Measurements from ENCODE around the gene SARDH.

Gene SARDH

DNA sequence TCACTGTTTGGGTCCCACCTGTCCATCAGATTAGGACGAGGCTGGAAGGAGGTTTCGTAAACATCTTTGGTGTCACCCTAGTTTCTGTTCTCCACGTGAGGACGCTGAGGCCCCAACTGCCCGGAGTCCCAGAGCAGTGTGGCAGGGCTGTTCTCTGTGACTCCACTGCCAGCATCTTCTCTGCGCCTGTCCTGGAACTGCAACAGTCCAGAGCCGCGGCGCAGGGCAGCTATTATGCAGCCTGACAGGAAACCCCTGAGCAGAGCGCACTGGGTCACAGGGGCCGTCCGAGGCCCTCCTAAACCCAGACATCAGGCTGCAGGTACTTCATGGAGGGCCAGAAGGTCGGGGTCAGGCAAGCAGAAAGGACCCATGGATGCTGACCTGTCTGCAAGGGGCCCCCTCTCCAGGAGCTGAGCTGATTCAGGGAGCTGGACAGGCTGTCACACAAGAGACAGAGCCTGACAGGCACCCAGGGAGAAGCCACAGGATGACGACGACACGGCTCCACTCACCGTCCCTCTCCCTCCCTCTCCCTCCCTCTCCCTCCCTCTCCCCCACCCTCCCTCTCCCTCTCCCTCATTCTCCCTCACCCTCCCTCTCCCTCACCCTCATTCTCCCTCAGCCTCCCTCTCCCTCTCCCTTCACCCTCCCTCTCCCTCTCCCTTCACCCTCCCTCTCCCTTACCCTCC, 70.2 kb downstream of the SARDH start:
- H3K4me3 ChIP-seq (replicated peaks in 1 of 2; ENCODE audit: low read depth in 2 of 2, low read length in 2 of 2): no peak overlapping the region
- TF ChIP-seq, protein P1, sequence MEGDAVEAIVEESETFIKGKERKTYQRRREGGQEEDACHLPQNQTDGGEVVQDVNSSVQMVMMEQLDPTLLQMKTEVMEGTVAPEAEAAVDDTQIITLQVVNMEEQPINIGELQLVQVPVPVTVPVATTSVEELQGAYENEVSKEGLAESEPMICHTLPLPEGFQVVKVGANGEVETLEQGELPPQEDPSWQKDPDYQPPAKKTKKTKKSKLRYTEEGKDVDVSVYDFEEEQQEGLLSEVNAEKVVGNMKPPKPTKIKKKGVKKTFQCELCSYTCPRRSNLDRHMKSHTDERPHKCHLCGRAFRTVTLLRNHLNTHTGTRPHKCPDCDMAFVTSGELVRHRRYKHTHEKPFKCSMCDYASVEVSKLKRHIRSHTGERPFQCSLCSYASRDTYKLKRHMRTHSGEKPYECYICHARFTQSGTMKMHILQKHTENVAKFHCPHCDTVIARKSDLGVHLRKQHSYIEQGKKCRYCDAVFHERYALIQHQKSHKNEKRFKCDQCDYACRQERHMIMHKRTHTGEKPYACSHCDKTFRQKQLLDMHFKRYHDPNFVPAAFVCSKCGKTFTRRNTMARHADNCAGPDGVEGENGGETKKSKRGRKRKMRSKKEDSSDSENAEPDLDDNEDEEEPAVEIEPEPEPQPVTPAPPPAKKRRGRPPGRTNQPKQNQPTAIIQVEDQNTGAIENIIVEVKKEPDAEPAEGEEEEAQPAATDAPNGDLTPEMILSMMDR (IDR thresholded peaks at IDR 0.05; ENCODE audit: low read depth, low read length): no peak
- no peak for DNase-seq (ENCODE audit: low read depth in 2 of 2)

DNA sequence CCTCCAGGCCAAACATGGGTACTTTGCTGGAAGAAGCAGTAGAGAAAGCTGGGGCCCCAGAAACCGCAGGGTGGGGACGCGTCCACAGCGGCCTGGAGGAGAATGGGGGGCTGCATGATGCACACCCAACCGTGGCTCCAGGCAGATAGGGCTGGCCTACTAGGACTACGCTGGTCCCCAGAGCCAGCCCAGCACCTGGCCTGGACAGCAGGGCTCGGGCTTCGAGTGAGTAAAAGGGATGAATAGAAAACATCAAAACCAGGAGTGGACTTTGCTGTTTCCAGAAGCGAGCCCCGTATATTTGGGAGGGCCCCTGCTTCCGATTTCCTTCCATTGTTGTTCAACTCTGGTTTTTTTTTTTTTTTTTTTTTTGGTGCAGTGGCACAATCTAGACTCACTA, 71.3 kb downstream of the SARDH start:
- H3K4me3 ChIP-seq (replicated peaks in 1 of 2; ENCODE audit: low read depth in 2 of 2, low read length in 2 of 2): no peak overlapping the region
- DNase-seq (ENCODE audit: low read depth in 2 of 2): no peak
- TF ChIP-seq, protein P1 (IDR thresholded peaks at IDR 0.05; ENCODE audit: low read depth, low read length): no peak

DNA sequence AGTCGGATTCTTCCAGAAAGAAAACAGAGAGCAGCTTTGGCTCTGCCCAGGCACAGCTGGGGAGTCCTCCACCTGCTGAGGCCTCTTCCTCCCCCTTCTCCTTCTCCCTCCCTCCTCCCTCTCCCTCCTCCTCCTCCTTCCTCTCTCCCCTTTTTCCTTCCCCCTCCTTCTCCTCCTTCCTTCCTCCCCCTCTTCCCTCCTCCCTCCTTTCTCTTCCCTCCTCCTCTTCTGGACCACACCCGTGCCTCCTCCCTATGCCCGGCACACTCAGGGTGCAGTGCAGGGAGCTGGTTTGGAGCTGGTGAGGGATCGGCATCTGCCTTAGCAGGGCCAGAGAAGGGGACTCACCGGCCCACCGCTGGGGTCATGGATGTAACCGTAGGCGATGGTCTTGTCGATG, 71.8 kb downstream of the SARDH start:
- no peak for DNase-seq (ENCODE audit: low read depth in 2 of 2)
- no peak overlapping the region for H3K4me3 ChIP-seq (replicated peaks in 1 of 2; ENCODE audit: low read depth in 2 of 2, low read length in 2 of 2)
- TF ChIP-seq, protein P1 (IDR thresholded peaks at IDR 0.05; ENCODE audit: low read depth, low read length): no peak

DNA sequence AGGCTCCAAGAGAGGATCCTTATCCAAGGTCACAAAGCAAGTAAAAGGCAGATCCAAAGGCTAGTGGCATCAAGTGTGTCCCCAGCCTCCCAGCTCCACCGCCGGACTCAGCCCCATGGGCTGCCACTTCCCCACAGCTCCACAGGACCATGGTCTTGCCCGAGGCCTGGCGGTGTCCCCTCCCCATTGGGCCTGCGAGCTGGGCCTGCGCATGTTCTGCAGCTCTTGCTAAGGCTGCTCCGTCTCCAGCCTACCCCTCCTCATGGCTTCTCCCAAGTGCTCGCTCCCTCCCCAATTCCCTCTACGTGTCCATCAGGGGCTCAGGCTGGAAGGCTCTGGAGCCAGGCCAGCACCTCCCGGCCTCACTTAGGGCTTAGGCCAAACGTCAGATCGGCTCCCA, 72.6 kb downstream of the SARDH start:
- no peak for DNase-seq (ENCODE audit: low read depth in 2 of 2)
- TF ChIP-seq, protein P1 (IDR thresholded peaks at IDR 0.05; ENCODE audit: low read depth, low read length): no peak
- H3K4me3 ChIP-seq (replicated peaks in 1 of 2; ENCODE audit: low read depth in 2 of 2, low read length in 2 of 2): no peak overlapping the region

DNA sequence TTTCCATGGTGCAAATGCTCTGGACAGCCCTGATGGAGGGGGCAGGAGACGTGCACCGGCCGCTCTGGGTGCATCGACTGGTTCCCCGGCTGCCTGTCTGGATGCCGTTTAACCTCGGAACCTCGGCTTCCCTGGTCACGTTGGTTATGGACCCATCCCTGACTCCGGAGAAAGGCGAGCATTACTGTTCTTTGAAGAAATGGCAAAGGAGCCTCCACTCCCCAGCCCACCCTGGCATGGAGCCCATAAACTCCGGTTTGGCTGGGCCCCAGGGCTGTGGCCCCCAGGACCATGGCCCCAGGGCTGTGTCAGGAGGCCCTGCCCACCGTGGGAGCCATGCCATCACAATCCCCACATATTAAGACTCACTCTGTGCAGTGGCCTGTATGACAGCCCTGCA, 73.1 kb downstream of the SARDH start:
- TF ChIP-seq, protein P1 (IDR thresholded peaks at IDR 0.05; ENCODE audit: low read depth, low read length): no peak
- H3K4me3 ChIP-seq (replicated peaks in 1 of 2; ENCODE audit: low read depth in 2 of 2, low read length in 2 of 2): no peak overlapping the region
- DNase-seq (ENCODE audit: low read depth in 2 of 2): no peak

DNA sequence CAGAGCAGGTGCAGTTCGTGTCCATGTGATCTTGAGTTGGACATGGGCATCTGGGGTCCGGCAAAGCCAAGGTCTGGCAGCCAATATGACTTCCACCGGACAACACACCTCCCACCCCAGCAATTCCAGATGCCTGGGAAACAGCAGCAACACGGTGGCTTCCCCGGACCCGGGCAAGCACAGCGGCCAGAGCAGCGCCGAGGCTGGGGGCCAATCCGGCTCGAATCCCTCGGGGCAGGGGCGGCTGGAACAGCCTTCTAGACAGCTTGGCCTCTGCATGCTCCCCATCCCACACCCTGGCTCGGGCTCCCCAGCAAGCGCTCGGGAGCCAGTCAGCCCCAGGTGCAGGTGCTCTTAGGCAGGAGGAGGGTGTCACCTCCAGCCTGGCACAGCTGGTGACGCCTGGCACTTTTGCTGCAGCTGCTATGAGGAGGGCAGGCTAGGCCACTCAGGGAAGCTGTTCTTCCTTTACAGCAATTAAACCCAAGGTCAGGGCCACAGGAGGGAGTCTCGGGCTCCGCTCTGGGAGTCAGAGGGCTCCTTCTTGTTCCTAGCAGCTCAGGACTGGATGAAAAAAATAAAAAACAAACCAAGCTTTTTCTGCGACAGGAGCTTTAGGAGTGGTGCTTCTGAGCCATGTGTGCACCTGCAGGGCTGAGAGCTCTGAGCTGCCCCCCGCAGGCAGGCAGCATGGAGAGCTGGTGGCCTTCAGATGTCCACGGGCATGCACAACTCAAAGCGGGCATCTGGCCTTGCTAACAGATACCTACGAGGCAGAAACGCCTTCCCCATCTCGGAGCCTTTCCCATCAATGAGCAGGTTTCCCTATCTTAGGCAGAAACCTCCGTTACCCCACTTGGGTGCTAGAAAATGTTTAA, 73.7 kb downstream of the SARDH start:
- TF ChIP-seq, protein P1 (IDR thresholded peaks at IDR 0.05; ENCODE audit: low read depth, low read length): no peak
- no peak overlapping the region for H3K4me3 ChIP-seq (replicated peaks in 1 of 2; ENCODE audit: low read depth in 2 of 2, low read length in 2 of 2)
- DNase-seq (ENCODE audit: low read depth in 2 of 2): no peak
